A549 (cell line): Measurements from ENCODE around the gene UBC. TPM values are rescaled to one million over a fixed set of nuclear protein-coding genes. Genes with fewer than 3 reads are reported as not detected.

Experiments used
- ATAC-seq, 2 experiments: fragments of 200-7000 bp in 1 of 2; fragments of >200 bp in 1 of 2; cut with Nextera tagmentation in 1 of 2; cut with Tn5 transposase in 1 of 2; 3 replicates each; pipeline versions ENCODE4 v1.8.0 to v1.9.1; 2018 to 2020; ENCODE audit warnings: mild to moderate bottlenecking in 1 of 2, moderate library complexity in 1 of 2
- CTCF ChIA-PET: fragments of 300-600 bp; sonication (Branson Sonifier 250); formaldehyde crosslinking; extraction: SDS; loops from one replicate; lab custom pipeline; 2021; ENCODE audit warnings: antibody characterized with exemption, inconsistent platforms; lab: Yijun Ruan, JAX
- POLR2A ChIA-PET: fragments of 350-600 bp; formaldehyde crosslinking; extraction: SDS; loops from one replicate; lab custom pipeline; 2021; ENCODE audit warnings: antibody characterized with exemption, inconsistent platforms; lab: Yijun Ruan, JAX
- DNase-seq, 2 experiments: peaks; one replicate each; pipeline versions ENCODE4 v3.0.0 to v3.0.0-alpha.2; 2011 to 2016; ENCODE audit warnings: low read depth in 1 of 2, low spot score in 1 of 2
- FAIRE-seq: peaks from 2 replicates; lab custom pipeline; 2011; peaks lifted over from hg19 to GRCh38; lab: Jason Lieb, UNC
- H3K27ac ChIP-seq, 2 experiments: fragments of >200 bp; sonication (Bioruptor Twin); formaldehyde crosslinking; 3 replicates each; pipeline ENCODE4 v1.5.1; 2016 to 2017
- H3K4me1 ChIP-seq: fragments of >200 bp; sonication (Bioruptor Twin); formaldehyde crosslinking; 3 replicates; pipeline ENCODE4 v1.6.1; 2016
- H3K4me2 ChIP-seq: fragments of >200 bp; sonication (Bioruptor Twin); formaldehyde crosslinking; 3 replicates; pipeline ENCODE4 v1.6.1; 2016
- H3K4me3 ChIP-seq: fragments of >200 bp; sonication (Bioruptor Twin); formaldehyde crosslinking; 3 replicates; pipeline ENCODE4 v1.5.1; 2016
- H3K9me3 ChIP-seq: fragments of >200 bp; sonication (Bioruptor Twin); formaldehyde crosslinking; 3 replicates; pipeline ENCODE4 v1.6.1; 2016
- BCL3 ChIP-seq: fragments of >200 bp; sonication (Bioruptor Twin); formaldehyde crosslinking; IDR thresholded peaks from 3 replicates; pipeline ENCODE4 v1.6.1; 2016
- BHLHE40 ChIP-seq: IDR thresholded peaks from 2 replicates; pipeline ENCODE4 v1.6.1; 2012; ENCODE audit warnings: low read depth, low read length, inconsistent platforms
- CEBPB ChIP-seq, 2 experiments: fragments of >200 bp in 1 of 2; sonication (Bioruptor Twin) in 1 of 2; formaldehyde crosslinking in 1 of 2; IDR thresholded peaks; 2 replicates each; pipeline ENCODE4 v1.6.1; 2012 to 2016
- CHD2 ChIP-seq: fragments of 150-350 bp; IDR thresholded peaks from 2 replicates; pipeline ENCODE4 v1.6.1; 2014; ENCODE audit warnings: low read length; ENCODE audit not compliant: partially characterized antibody
- CTCF ChIP-seq: fragments of >200 bp; sonication (Bioruptor Twin); formaldehyde crosslinking; IDR thresholded peaks from 3 replicates; pipeline ENCODE4 v1.5.1; 2016
- E2F6 ChIP-seq: IDR thresholded peaks from 2 replicates; pipeline ENCODE4 v1.6.1; 2012; ENCODE audit warnings: low read depth, borderline replicate concordance
- EHF ChIP-seq: fragments of 250-450 bp; sonication (Bioruptor Pico); IDR thresholded peaks from 2 replicates; pipeline ENCODE4 v1.5.0; 2020; ENCODE audit warnings: mild to moderate bottlenecking
- ESRRA ChIP-seq: fragments of 150-350 bp; IDR thresholded peaks from 2 replicates; pipeline ENCODE4 v1.6.1; 2014; ENCODE audit warnings: mild to moderate bottlenecking, low read length, borderline replicate concordance
- FOSB ChIP-seq: fragments of 250-450 bp; sonication (Bioruptor Pico); IDR thresholded peaks from 2 replicates; pipeline ENCODE4 v1.5.0; 2020; ENCODE audit warnings: mild to moderate bottlenecking, moderate library complexity
- FOSL2 ChIP-seq, 2 experiments: fragments of 450-650 bp in 1 of 2; fragments of >200 bp in 1 of 2; sonication (Bioruptor Twin) in 1 of 2; formaldehyde crosslinking; IDR thresholded peaks; 2 replicates each; pipeline versions ENCODE4 v1.5.0 to v1.6.1; 2016 to 2020; ENCODE audit warnings: mild to moderate bottlenecking in 1 of 2, moderate library complexity in 1 of 2
- FOXS1 ChIP-seq: fragments of 250-450 bp; sonication (Bioruptor Pico); IDR thresholded peaks from 2 replicates; pipeline ENCODE4 v1.5.0; 2020; ENCODE audit warnings: mild to moderate bottlenecking, moderate library complexity
- GATA3 ChIP-seq: IDR thresholded peaks from 2 replicates; pipeline ENCODE4 v1.6.1; 2012; ENCODE audit warnings: borderline replicate concordance
- HMGXB4 ChIP-seq: fragments of 250-450 bp; sonication (Bioruptor Pico); IDR thresholded peaks from 2 replicates; pipeline ENCODE4 v1.5.0; 2021; ENCODE audit warnings: mild to moderate bottlenecking, moderate library complexity, borderline replicate concordance
- HOXA7 ChIP-seq: fragments of 250-450 bp; sonication (Bioruptor Pico); IDR thresholded peaks from 2 replicates; pipeline ENCODE4 v1.5.0; 2020; ENCODE audit warnings: mild to moderate bottlenecking, moderate library complexity
- HOXB5 ChIP-seq: fragments of 250-450 bp; sonication (Bioruptor Pico); IDR thresholded peaks from 2 replicates; pipeline ENCODE4 v1.5.0; 2020; ENCODE audit warnings: mild to moderate bottlenecking, moderate library complexity
- JUN ChIP-seq, 2 experiments: fragments of >200 bp; sonication (Bioruptor Twin); formaldehyde crosslinking; IDR thresholded peaks; 2 replicates in 1 of 2; 3 replicates in 1 of 2; pipeline ENCODE4 v1.6.1; 2016 to 2017
- JUNB ChIP-seq: fragments of >200 bp; sonication (Bioruptor Twin); formaldehyde crosslinking; IDR thresholded peaks from 2 replicates; pipeline ENCODE4 v1.6.1; 2016
- KDM1A ChIP-seq: fragments of 200-600 bp; sonication (generic); IDR thresholded peaks from 2 replicates; pipeline ENCODE4 v1.6.1; 2016; ENCODE audit warnings: low read depth, mild to moderate bottlenecking
- KDM5A ChIP-seq: fragments of 200-600 bp; sonication (generic); IDR thresholded peaks from 2 replicates; pipeline ENCODE4 v1.6.1; 2016; ENCODE audit warnings: antibody characterized with exemption, mild to moderate bottlenecking
- MAX ChIP-seq: IDR thresholded peaks from 2 replicates; pipeline ENCODE4 v1.6.1; 2012
- NPAS2 ChIP-seq: fragments of 250-450 bp; sonication (Bioruptor Pico); IDR thresholded peaks from 2 replicates; pipeline ENCODE4 v1.8.0; 2022; ENCODE audit warnings: mild to moderate bottlenecking, moderate library complexity, borderline replicate concordance
- NR3C1 ChIP-seq: fragments of >200 bp; sonication (Bioruptor Twin); formaldehyde crosslinking; IDR thresholded peaks from 3 replicates; pipeline ENCODE4 v1.6.1; 2017
- PBX3 ChIP-seq: IDR thresholded peaks from 2 replicates; pipeline ENCODE4 v1.6.1; 2012
- POLR2A ChIP-seq: IDR thresholded peaks from 2 replicates; pipeline ENCODE4 v1.6.1; 2012; ENCODE audit warnings: mild to moderate bottlenecking, low read length
- POLR2AphosphoS2 ChIP-seq: conservative IDR thresholded peaks from 2 replicates; pipeline ENCODE4 v1.6.1; 2012; ENCODE audit warnings: low read length, improper control_type of control experiment, inconsistent platforms
- RAD21 ChIP-seq, 2 experiments: fragments of >200 bp in 1 of 2; sonication (Bioruptor Twin) in 1 of 2; formaldehyde crosslinking in 1 of 2; IDR thresholded peaks in 1 of 2; conservative IDR thresholded peaks in 1 of 2; 2 replicates in 1 of 2; 3 replicates in 1 of 2; pipeline ENCODE4 v1.6.1; 2012 to 2018; ENCODE audit warnings: inconsistent platforms in 1 of 2
- RARB ChIP-seq: fragments of 250-450 bp; sonication (Bioruptor Pico); IDR thresholded peaks from 2 replicates; pipeline ENCODE4 v1.8.0; 2021; ENCODE audit warnings: mild to moderate bottlenecking, moderate library complexity
- RFX5 ChIP-seq: fragments of 450-650 bp; IDR thresholded peaks from 2 replicates; pipeline ENCODE4 v1.7.1; 2014; ENCODE audit warnings: antibody characterized with exemption, mild to moderate bottlenecking, moderate library complexity
- SMC3 ChIP-seq: fragments of >200 bp; sonication (Bioruptor Twin); formaldehyde crosslinking; IDR thresholded peaks from 3 replicates; pipeline ENCODE4 v1.6.1; 2018; ENCODE audit warnings: inconsistent platforms
- SREBF2 ChIP-seq: fragments of 450-650 bp; IDR thresholded peaks from 2 replicates; pipeline ENCODE4 v1.6.1; 2014; ENCODE audit warnings: mild to moderate bottlenecking, moderate library complexity
- TFCP2L1 ChIP-seq: fragments of 250-450 bp; sonication (Bioruptor Pico); IDR thresholded peaks from 2 replicates; pipeline ENCODE4 v1.5.0; 2021; ENCODE audit warnings: mild to moderate bottlenecking
- TP53 ChIP-seq: fragments of 250-450 bp; sonication (Bioruptor Pico); IDR thresholded peaks from 2 replicates; pipeline ENCODE4 v1.5.0; 2021; ENCODE audit warnings: mild to moderate bottlenecking, moderate library complexity
- USF2 ChIP-seq: fragments of 450-650 bp; IDR thresholded peaks from 2 replicates; pipeline ENCODE4 v1.6.1; 2014; ENCODE audit warnings: antibody characterized with exemption
- WGBS: methylation state at CpG from one replicate; pipeline ENCODE4 v1.1.6; 2017; ENCODE audit errors: missing lambda C conversion rate; 5-methylcytosine and 5-hydroxymethylcytosine counted together
- polyA plus RNA-seq, 4 experiments: library from polyadenylated mRNA; depleted of rRNA in 3 of 4; stranded (reverse); fragments of >200 nt; fragmentation: RNase III in 1 of 4; extraction: RNeasy Plus Mini Kit Qiagen cat#74134 plus additional on column Dnase treatment in 1 of 4; gene quantifications; 2 replicates in 3 of 4; 3 replicates in 1 of 4; pipeline ENCODE4 v1.2.3, GENCODE V29; 2011 to 2017

UBC gene
- polyA plus RNA-seq, 2 of the 4 experiments (the other 2 are of a cell fraction), result 993 to 2,000 TPM

GRCh38 chr12:124939421-124940142 lies 25.1 kb upstream of the UBC start:
- POLR2A ChIA-PET, result interaction anchor here (0.6 to 4.5 kb wide), 9 partner anchors 12 to 33 kb away, joined by 4 to 125 read pairs (median 17); partner anchors contain the start of gene UBC
- H3K4me3 ChIP-seq, result peak overlapping the region; percentile 42
- DNase-seq, result peak; percentile 72 to 97
- peak; percentile 70 for FAIRE-seq
- 1% methylated on average over 35 of the region's 35 CpGs for WGBS
- CTCF ChIA-PET, result interaction anchor here (0.8 to 14.4 kb wide), 17 partner anchors 8 to 197 kb away, joined by 3 to 243 read pairs (median 9); partner anchors contain the start of genes BRI3BP and UBC
- H3K27ac ChIP-seq, result peak overlapping the region; percentile 92 to 97
- peak; percentile 77 to 85 for ATAC-seq
- peak overlapping the region; percentile 86 for H3K4me2 ChIP-seq
- H3K4me1 ChIP-seq, result peaks cover 29% of the 10 kb centered on the region
- H3K9me3 ChIP-seq, result no peaks in the 10 kb centered on the region
- TF ChIP-seq PBX3, result peak; percentile 75
- TF ChIP-seq GATA3, result peak; percentile 3
- TF ChIP-seq HOXA7 (CRISPR knock-in tag), result peak; percentile 95
- TF ChIP-seq NPAS2 (CRISPR knock-in tag), result peak; percentile 78
- TF ChIP-seq MAX, result peak; percentile 92
- no peak; the same call in none of the 2 replicates for TF ChIP-seq RARB
- peak; percentile 62; the same call in 1 of the 2 replicates for TF ChIP-seq TP53
- TF ChIP-seq FOXS1 (CRISPR knock-in tag), result peak; percentile 42; the same call in 1 of the 2 replicates
- TF ChIP-seq ESRRA, result no peak
- TF ChIP-seq NR3C1, result no peak
- 0 out of 3 replicates have a peak, but pooled peaks have one; percentile 28 for TF ChIP-seq SMC3
- peak in 1 of 2 experiments; percentile 41; a peak in 2 of 5 replicates for TF ChIP-seq JUN (IDR thresholded peaks at IDR 0.05)
- TF ChIP-seq SREBF2, result peak; percentile 100
- no peak for TF ChIP-seq KDM5A
- peak; percentile 53; the same call in 1 of the 2 replicates for TF ChIP-seq HOXB5 (CRISPR knock-in tag)
- peak; percentile 44; the same call in 1 of the 2 replicates for TF ChIP-seq EHF
- peak; percentile 94 for TF ChIP-seq USF2
- TF ChIP-seq POLR2A, result no peak
- no peak for TF ChIP-seq FOSL2 (IDR thresholded peaks at IDR 0.05)
- TF ChIP-seq FOSL2 (CRISPR knock-in tag; IDR thresholded peaks at IDR 0.05), result peak; percentile 35; the same call in 1 of the 2 replicates
- TF ChIP-seq KDM1A, result no peak
- TF ChIP-seq FOSB (CRISPR knock-in tag), result peak; percentile 96
- no peak for TF ChIP-seq JUNB
- no peak for TF ChIP-seq CHD2
- no peak; the same call in 2 of the 3 replicates for TF ChIP-seq CTCF
- TF ChIP-seq E2F6, result peak; percentile 86
- TF ChIP-seq BHLHE40, result peak; percentile 30
- peak; percentile 85 for TF ChIP-seq HMGXB4 (CRISPR knock-in tag)
- TF ChIP-seq POLR2AphosphoS2, result peak; percentile 99
- peak; percentile 87; the same call in 1 of the 2 replicates for TF ChIP-seq TFCP2L1 (CRISPR knock-in tag)
- 0 out of 5 replicates have a peak, but pooled peaks of 1 of the 2 experiments have one; percentile 30 for TF ChIP-seq RAD21 (conservative IDR thresholded peaks at IDR 0.05 in 1 of 2, IDR thresholded peaks at IDR 0.05 in 1 of 2)
- peak; percentile 93 for TF ChIP-seq RFX5
- peak in 1 of 2 experiments; percentile 63; a peak in 2 of 4 replicates for TF ChIP-seq CEBPB (IDR thresholded peaks at IDR 0.05)
- TF ChIP-seq BCL3, result peak; percentile 7; the same call in 1 of the 3 replicates
- TF ChIP-seq, all 56 proteins: peak for 24
